ENCODE measurements around the gene CNNM4.

GRCh38 chr2:96747061-96747617, 13.6 kb upstream of the CNNM4 start:
- TF ChIP-seq ZNF623 (tag by site-specific recombination; IDR thresholded peaks at IDR 0.05) = no peak
- no peak for TF ChIP-seq ZNF121 (tag by site-specific recombination; IDR thresholded peaks at IDR 0.05)
- no peak for TF ChIP-seq KLF1 (tag by site-specific recombination; IDR thresholded peaks at IDR 0.05)
- TF ChIP-seq CTCF (tag by site-specific recombination; IDR thresholded peaks at IDR 0.05) = no peak
- TF ChIP-seq ZBTB44 (tag by site-specific recombination; IDR thresholded peaks at IDR 0.05) = no peak
- no peak for TF ChIP-seq ZBTB49 (tag by site-specific recombination; IDR thresholded peaks at IDR 0.05; ENCODE audit: low read depth)
- no peak for TF ChIP-seq HOXD13 (CRISPR knock-in tag; IDR thresholded peaks at IDR 0.05; ENCODE audit: borderline replicate concordance)
- no peak for TF ChIP-seq ZNF174 (tag by site-specific recombination; IDR thresholded peaks at IDR 0.05)
- TF ChIP-seq, protein P1, sequence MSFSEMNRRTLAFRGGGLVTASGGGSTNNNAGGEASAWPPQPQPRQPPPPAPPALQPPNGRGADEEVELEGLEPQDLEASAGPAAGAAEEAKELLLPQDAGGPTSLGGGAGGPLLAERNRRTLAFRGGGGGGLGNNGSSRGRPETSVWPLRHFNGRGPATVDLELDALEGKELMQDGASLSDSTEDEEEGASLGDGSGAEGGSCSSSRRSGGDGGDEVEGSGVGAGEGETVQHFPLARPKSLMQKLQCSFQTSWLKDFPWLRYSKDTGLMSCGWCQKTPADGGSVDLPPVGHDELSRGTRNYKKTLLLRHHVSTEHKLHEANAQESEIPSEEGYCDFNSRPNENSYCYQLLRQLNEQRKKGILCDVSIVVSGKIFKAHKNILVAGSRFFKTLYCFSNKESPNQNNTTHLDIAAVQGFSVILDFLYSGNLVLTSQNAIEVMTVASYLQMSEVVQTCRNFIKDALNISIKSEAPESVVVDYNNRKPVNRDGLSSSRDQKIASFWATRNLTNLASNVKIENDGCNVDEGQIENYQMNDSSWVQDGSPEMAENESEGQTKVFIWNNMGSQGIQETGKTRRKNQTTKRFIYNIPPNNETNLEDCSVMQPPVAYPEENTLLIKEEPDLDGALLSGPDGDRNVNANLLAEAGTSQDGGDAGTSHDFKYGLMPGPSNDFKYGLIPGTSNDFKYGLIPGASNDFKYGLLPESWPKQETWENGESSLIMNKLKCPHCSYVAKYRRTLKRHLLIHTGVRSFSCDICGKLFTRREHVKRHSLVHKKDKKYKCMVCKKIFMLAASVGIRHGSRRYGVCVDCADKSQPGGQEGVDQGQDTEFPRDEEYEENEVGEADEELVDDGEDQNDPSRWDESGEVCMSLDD (tag by site-specific recombination; IDR thresholded peaks at IDR 0.05) = no peak
